Measurements from ENCODE around the gene RHEB.

Gene RHEB

DNA sequence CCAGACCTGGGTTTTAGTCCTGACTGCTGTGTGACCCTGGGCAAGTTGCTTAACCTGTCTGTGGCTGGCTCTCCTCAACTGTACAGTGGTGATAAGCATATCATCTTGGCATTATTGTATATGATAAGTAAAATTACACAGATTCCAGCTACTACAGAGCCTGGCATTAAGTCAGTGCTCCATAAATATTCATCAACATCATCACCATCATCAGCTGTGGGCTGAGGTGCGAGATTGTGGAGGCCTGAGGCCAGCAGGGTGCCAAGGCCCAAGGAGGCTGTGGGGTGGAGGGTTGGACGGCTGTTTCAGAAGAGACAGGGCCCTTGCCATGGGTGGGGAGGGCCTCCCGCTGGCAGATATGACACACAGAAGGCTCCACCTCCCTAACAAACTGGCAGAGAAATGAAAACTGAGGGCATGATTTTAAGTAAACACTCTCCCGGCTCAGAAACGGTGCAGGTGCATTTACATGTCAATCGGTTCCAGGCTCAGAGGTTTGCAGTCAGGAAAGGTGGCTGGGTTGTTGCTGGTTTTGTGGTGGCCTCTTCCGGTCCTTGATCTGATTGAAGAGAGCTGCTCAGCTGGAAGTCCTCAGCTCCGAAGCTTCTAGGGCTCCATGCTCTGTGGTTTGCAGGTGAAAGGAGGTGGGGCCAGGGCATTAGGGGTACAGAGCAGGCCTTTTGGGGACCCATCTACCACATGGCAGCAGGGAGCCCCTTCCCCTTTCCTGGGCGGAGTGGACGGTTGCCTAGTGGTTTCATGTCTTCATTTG, 89.9 kb downstream of the RHEB start:
- DNase-seq, result peak; percentile 73

GRCh38 chr7:151429237-151429559, 90.5 kb downstream of the RHEB start:
- no peak for DNase-seq

DNA sequence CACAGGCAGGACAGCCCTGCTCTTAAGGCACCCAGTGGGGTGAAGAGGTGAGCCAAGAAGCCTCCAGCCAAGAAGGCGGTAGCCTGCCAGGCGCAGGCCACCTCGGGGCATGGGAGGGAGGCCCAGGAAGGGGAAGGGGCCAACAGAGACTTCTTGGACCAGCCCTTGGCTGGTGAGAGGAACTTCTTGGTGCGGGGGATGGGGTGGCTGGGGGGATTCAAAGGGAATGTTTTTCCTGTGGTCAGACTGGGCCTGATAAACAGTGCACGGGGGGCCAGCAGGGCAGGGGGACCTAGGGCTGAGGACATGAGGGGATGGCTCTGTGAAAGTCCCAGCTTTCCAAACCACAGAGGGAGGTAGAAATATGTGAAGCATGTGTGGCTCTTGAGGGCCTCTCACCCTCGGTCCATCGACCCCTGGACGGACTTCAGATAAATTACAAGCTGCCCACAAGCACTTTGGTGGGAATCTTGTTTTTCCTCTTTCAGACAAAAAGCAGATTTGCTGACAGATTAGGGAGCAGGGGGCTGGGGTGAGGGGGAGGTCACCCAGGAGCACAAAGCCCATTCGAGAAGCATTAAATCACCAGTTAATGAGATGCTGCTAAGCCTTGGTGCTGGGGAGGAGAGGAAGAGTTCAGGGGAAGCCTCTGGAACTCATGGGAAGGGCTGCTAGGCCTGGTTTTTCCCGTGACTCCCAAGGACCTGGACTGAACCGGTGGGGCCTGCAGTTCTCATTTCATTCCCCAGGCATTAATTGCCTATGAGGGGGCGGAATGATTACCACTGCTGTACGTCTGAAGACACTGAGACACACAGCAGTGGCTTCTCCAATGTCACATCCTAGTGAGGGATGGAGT, 91.1 kb downstream of the RHEB start:
- DNase-seq, result no peak

- DNase-seq, result no peak
These were observed 91.9 kb downstream of the RHEB start for GRCh38 chr7:151427705-151428377.

DNA sequence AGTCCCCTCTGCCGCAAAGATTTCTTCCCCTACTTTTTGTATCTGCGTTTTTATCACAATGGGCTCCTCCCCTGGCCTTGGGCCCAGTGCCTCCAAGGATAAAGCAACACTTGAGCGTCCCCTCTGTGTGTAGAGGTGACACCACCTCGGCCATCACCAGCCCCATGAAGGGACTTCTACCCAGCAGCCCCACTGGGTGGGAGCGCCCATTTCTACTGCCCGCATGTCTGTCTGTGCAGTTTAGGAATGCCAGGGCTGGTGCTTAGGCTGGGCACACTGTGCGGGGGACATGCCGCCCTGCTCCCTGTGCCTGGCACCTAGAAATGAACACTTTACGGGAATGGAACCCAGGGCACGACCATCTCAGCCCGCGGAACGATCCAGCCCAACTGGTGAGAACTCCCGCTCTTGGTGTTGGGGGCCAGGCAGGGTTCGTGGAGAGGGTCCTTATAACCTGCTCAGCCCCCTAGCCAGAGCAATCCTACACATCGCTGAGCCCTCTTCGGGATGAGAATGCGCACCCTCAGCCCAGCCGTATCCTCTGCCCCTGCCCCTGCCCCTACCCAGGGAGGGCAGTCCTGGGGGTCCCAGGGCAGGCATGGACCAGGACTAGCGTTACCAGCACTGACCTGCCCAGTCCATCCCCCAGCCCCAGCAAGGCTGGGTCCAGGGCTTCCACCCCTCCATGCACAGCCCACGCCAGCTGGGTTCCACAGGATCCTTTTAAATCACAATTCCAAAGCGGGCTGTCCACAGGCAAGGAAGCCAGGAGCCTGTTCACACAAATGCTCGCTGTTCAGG, 92.6 kb downstream of the RHEB start:
- no peak for DNase-seq

- DNase-seq, result no peak
These were observed 93.2 kb downstream of the RHEB start for GRCh38 chr7:151426441-151426903.

GRCh38 chr7:151425670-151426440, 93.8 kb downstream of the RHEB start:
- DNase-seq, result no peak

- no peak for DNase-seq
These were observed 94.9 kb downstream of the RHEB start for GRCh38 chr7:151424799-151425198.

- no peak for DNase-seq
These were observed 95.8 kb downstream of the RHEB start for GRCh38 chr7:151423936-151424335.

GRCh38 chr7:151423226-151423625, 96.5 kb downstream of the RHEB start:
- DNase-seq, result no peak

DNA sequence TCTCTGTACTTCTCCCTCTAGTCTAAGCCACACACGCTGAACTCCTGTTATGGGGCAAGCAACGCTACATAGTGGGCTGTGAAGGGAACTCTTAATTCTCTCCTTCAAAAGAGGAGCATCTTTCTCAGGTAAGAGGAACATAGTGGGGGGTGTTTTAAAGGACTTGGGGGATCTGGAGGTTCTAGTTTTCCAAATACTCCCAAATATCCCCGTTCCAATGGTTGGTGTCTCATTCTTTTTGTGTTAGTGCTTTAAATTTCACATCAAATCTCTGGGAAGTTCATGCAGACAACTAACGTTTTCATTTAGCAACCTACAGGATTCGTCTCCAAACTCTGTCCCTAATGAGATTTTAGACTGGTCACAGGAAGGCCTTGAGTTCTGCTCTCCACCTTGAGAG, 97.5 kb downstream of the RHEB start:
- no peak for DNase-seq

- DNase-seq, result no peak
These were observed 99.6 kb downstream of the RHEB start for GRCh38 chr7:151420144-151420543.

DNA sequence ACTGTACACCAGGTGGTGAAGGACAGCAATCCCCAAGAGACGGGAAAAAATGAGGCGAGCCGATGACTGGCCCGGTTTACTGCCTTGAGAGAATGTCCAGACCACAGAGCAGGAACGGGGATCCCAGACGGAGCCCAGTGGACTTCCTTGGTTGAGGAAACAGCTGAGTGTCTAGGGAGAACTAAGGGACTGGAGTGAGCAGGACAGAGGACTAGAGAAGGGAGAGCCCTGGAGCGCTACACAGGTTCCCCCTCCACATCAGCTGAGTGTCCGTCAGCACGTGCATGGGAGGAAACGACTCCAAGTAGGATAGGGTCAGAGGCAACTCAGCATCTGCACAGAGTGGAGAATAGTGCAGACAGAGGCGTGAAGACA, 102.8 kb downstream of the RHEB start:
- no peak for DNase-seq

DNA sequence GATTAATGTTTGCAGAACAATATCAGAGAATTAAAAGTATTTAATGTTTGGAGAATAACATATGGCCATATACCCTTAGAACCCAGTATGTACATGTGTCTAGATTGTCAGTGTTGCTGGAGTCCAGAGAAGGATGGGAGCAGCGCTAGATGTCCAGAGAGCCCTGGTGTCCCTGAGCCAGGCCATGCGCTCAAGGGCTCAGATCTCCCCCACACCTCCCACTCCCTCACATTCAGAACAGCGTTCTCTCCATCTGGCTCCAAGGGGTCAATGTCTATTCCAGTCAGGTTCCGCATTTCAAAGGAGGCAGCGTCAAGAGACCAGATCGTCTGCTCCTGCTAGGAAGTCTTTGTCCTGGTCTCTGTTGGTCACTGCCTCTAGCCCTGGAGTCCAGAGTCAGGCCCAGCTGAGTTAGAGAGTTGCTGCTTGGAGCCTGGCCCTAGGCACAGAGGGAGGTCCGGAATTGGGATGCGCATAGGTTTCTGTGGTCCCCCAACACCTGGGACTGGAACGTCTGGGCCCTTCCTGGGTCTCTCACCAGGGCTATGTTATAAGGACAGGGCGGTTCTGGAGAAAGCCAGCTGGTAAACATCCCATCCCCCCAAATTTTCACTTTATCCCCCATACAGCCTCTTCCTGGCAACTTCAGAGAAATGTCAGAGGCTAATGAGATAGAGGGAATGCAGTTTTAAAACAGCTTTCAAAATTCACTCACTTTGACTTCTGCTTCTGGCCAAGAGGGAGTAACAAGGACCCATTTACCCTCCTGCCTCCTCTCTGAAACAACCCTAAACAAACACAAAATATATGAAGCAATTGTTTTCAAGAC, 103.4 kb downstream of the RHEB start:
- no peak for DNase-seq

Measured in CD4-positive, alpha-beta T cell treated with Interferon gamma for 1 hour (primary cell).